DLD1 (cell line): ENCODE data around the gene ZC3H7A.
"Not testable (repeated sequence)": the region's sequence is repeated elsewhere in the genome, so short reads cannot be mapped to it uniquely, and the experiment has no call there.

Source experiments
- in situ Hi-C: cut with HindIII; loops from 2 replicates; pipeline ENCODE4 v1.10.0; 2017; ENCODE audit warnings: low sequenced_read_pairs

ZC3H7A gene, protein sequence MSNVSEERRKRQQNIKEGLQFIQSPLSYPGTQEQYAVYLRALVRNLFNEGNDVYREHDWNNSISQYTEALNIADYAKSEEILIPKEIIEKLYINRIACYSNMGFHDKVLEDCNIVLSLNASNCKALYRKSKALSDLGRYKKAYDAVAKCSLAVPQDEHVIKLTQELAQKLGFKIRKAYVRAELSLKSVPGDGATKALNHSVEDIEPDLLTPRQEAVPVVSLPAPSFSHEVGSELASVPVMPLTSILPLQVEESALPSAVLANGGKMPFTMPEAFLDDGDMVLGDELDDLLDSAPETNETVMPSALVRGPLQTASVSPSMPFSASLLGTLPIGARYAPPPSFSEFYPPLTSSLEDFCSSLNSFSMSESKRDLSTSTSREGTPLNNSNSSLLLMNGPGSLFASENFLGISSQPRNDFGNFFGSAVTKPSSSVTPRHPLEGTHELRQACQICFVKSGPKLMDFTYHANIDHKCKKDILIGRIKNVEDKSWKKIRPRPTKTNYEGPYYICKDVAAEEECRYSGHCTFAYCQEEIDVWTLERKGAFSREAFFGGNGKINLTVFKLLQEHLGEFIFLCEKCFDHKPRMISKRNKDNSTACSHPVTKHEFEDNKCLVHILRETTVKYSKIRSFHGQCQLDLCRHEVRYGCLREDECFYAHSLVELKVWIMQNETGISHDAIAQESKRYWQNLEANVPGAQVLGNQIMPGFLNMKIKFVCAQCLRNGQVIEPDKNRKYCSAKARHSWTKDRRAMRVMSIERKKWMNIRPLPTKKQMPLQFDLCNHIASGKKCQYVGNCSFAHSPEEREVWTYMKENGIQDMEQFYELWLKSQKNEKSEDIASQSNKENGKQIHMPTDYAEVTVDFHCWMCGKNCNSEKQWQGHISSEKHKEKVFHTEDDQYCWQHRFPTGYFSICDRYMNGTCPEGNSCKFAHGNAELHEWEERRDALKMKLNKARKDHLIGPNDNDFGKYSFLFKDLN

DNA sequence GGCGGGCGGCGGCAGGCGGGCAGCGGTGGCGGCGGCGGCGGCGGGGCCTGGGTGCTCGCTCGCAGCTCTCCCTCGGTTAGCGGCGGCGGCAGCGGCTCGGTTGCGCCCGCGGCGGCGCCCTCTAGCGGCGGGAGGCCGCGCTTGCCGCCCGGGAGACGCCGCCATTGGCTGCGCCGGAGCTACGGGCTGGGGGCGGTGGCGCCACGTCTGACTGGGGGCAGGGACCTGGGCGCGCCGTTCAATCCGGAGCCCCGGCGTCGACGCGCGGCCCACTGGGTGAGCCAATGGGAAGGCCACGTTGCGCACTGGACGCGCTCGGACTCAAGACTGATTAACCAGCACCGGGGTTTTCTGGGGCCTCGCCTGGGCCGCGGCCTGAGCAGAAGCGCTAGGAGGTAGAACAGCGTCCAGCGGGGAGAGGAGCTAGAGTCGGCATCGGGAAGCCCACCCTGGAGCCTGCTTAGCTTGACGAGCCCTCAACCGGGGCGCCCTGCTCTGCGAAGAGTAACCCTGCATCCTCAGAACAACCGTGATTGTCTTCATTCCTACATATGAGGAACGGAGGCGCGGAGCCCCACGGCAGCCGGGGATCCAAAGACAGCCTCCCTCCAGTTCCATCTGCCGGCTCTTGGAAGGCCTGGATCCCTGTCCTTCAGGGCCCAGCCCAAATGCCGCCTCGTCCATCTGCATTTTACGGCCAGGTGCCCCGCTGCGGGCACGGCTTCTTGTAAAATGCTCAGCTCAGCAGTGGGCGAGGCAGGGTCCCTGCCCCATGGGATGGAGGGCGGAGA is at the start of gene ZC3H7A:
ZC3H7A (minus strand) TSS at position 93 of the 791 bp plus-strand sequence. CDS start 14,904 bp downstream, outside the sequence.
- in situ Hi-C loops = no loop called here

DNA sequence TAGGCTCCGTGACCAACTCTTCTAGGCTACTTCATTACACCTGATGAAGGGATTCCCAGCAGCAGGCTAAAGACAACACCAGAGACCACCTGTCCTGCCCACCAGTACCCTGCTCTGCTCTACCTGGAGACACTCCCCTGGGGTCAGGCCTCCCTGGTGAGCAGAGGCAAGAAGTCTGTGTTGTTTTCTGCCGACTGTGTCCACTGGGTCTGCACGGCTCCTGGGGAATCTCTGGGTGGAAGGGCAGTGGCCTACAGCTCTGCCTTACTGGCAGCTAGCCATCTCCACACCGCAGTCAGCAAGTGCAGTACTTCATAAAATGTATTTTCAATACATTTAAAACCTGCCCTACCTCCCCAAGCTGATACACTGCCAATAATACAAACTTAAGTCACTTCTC is 47.4 kb upstream of the ZC3H7A start:
- in situ Hi-C loops = no loop called here

DNA sequence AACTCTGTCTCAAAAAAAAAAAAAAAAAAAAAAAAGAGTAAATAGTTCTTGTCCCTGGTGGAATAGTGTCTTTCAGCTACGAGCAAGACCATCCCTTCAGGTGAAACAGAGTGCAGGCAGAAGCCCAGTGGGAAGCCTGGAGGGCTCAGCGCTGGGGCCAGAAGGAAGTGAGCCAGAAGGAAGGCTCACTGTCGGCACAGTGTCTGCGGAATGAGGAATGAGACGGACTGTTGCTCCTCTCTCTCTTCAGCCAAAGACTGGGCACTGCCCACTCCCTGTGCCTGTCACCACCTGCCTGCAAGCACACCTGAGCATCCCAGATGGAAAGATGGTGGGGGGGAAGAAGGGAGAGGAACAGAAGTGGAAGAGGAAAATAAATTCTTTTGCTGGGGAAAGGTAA is 46.8 kb upstream of the ZC3H7A start:
- in situ Hi-C loops = no loop called here

DNA sequence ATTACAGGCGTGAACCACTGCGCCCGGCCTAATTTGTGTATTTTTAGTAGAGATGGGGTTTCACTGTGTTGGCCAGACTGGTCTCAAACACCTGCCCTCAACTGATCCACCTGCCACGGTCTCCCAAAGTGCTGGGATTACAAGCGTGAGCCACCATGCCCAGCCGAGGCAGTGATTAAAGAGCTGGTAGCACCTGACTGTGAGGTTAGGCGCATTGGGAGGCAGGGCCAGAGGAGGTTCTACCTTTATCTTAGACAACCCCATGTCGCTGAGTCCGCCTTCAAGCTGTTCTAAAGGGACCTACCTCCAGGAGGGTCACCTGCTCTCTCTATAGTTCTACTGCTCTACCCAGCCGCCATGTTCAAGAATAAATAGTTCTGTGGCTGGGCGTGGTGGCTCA is 46.1 kb upstream of the ZC3H7A start:
- in situ Hi-C loops = no loop called here

DNA sequence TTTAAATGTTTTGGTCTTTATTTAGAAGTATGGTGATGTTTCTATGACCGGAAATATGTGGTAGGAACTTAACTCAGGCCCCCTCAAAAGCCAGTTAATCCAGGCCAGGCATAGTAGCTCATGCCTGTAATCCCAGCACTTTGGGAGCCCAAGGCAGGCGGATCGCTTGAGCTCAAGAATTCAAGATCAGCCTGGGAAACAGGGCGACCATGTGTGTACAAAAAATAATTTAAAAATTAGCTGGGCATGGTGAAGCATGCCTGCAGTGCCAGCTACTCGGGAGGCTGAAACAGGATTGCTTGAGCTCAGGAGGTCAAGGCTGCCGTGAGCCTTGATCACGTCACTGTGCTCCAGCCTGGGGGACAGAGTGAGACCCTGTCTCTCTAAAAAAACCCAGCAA is 44.0 kb upstream of the ZC3H7A start:
- in situ Hi-C loops = no loop called here

DNA sequence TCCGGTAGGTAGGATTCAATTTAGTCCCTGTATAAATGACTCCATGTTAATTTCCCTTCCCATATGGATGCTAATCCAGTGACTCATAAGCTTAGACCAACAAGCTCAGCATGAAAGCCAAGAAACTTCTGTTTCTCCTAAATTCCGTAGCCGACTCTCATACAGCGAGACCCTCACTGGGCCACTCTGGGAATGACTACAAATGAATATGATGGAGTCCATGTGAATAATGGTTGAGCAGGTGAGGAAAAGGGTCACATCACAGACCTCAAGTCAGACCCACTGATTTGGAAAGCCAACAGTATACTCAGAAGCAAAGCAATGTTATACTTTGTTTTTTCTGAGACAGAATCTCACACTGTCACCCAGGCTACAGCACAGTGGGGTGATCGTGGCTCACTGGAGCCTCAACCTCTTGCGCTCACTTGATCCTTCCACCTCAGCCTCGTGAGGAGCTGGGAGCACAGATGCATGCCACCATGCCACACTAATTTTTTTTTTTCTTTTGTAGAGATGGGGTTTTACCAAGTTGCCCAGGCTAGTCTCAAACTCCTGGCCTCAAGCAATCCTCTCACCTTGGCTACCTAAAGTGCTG is 39.7 kb upstream of the ZC3H7A start:
- in situ Hi-C loops = no loop called here

DNA sequence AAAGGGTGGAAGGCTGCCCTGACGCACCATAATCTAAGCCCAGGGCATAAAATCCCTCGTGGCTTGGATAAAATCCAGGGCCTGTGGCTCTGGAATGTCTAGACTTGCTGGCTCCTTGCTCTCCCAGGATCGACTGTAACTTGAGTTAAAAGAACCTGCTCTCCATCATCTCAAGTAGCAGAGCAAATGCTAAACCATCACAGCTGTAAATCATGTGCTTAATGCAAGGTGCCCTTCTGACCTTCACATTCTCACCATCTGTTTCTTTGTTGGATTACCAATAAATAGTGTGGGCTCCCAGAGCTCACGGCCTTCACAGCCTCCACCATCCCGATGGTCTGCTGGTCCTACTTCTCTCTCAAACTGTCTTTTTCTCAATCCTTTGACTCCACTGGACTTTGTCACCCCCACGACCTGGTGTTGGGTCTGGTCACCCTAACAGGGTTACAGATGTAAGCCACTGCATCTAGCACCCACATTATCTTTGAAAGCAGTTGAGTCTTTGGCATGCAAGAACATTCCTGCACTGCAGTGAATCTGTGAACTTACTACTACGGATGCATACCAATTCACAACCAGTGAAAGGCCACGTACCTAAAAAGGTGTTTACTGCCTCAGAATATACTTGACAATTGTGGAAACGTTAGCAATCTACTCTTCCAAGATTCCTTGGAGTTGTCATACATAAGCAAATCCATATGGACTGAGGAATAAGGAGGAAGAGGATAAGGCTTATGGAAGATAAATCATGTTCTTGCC is 39.0 kb upstream of the ZC3H7A start:
- in situ Hi-C loops = no loop called here

DNA sequence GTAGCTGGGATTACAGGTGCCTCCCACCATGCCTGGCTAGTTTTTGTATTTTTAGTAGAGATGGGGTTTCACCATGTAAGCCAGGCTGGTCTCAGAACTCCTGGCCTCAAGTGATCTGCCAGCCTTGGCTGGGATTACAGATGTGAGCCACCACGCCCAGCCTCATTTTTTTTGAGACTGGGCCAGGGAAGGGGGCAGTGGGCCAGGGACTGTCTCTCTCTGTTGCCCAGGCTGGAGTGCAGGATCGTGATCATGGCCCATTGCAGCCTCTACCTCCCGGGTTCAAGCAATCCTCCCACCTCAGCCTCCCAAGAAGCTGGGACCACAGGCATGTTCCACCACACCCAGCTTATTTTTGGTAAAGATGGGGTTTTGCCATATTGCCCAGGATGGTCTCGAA is 38.3 kb upstream of the ZC3H7A start:
- in situ Hi-C loops = no loop called here

DNA sequence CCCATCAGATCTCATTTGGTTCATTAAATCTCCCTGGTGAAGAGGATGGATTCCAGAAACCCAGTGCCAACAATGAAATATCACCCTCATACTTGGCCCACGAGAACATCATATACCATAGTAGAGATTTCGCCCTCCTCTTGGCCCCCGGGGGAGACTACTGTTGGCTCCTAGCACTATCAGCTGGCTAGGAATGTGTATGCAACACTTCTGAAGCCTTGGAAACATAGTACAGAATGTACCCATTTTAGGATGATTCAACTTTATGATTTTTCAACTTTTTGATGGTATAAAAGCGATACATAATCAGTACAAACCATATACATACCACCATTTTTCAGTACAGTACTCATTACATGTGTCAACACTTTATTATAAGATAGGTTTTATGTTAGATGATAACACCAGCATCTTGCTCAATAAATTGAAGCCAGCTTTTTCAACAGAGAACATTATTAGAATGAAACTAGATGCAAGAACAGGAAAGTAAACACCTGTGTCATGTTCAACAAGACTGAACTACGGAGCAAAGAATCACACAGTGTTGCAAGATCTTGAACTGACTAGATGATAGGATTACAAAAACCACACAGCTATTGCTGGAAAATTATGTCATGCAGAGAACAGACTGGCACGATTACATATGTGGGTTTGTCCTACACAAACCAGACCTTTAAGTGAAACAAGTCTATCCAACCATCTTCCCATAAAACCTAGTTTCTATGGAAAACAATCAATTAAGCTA is 37.1 kb upstream of the ZC3H7A start:
- in situ Hi-C loops = no loop called here

DNA sequence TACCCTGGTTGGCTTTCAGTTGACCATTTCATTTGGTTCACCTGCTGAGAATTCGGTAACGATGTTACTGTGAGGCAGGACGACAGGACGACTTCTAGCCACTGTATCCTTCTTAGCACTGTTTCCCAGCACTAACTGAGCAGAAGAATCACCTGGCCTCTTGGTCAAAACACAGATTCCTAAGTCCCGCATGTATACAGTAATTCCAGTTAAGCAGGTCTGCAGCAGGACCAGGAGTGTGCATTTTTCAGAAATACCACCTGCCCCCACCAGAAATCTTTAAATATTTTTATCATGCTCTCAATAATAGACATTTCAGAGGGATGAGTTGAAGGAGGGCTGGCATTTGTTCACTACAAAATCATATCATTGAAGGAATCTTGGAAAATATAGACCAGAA is 31.6 kb upstream of the ZC3H7A start:
- in situ Hi-C loops = no loop called here

DNA sequence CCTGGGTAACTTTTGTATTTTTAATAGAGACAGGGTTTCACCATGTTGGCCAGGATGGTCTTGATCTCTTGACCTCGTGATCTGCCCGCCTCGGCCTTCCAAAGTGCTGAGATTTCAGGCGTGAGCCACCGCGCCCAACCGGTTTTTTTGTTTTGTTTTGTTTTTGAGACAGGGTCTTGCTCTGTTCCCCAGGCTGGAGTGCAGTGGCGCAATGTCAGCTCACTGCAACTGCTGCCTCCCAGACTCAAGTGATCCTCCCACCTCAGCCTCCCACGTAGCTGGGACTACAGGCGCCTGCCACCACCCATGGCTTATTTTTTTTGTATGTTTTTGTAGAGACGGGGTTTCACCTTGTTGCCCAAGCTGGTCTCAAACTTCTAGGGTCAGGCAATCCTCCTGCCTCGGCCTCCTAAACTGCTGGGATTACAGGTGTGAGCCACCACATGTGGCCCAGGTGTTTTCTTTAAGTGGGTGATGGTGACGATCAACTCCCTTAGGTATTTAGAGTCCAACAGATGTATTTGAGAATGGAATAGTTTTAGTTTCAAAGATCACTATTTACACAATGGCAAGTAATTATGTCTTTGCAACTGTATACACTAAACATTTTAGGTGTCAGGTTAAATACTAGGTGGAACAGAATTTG is 28.6 kb upstream of the ZC3H7A start:
- in situ Hi-C loops = not testable (repeated sequence)

DNA sequence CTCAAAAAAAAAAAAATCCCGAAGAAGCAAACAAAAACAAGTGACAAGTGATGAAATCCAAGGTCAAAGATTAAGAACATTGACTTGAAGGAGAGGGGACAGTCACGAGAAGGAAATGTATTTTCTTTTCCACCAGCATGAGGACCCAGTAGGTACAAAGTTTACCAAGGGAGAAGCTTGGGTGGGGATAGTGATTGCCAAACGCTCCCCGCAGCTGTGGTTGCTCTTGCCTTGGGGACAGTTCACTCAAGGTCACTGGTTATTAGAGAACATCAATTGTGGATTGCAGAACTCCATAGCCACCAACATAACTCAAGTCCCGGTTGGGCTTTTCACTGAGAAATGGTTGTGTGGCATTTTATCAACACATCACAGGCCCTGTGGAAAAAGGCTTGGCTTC is 27.3 kb upstream of the ZC3H7A start:
- in situ Hi-C loops = no loop called here

DNA sequence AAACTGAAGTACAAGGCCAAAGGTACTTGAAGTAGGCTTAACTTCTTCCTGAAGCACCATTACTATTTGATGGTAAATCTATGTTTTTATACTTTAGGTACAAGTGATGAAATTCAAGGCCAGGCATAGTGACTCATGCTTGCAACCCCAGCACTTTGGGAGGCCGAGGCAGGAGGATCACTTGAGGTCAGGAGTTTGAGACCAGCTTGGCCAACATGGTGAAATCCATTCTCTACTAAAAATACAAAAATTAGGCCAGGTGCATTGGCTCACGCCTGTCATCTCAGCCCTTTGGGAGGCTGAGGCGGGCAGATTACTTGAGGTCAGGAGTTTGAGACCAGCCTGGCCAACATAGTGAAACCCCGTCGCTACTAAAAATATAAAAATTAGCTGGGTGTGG is 26.6 kb upstream of the ZC3H7A start:
- in situ Hi-C loops = not testable (repeated sequence)

DNA sequence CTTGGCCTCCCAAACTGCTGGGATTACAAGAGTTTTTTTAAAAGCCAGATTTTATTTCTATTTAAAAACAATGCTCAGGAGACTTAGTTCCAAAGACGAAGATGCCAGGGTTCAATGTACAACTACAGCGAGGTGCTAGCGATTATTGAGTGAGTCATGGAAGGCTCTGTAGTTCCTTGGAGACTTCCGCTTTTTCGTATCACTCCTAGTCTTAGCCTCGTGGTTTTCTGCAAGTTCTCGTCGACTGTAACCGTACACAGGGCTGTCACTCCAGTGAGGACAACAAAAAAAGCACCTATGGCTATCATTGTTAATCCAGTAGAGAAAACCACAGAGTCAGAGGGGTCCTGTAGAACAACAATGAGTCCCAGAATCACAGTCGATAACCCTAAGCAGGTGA is 22.7 kb upstream of the ZC3H7A start:
- in situ Hi-C loops = no loop called here

DNA sequence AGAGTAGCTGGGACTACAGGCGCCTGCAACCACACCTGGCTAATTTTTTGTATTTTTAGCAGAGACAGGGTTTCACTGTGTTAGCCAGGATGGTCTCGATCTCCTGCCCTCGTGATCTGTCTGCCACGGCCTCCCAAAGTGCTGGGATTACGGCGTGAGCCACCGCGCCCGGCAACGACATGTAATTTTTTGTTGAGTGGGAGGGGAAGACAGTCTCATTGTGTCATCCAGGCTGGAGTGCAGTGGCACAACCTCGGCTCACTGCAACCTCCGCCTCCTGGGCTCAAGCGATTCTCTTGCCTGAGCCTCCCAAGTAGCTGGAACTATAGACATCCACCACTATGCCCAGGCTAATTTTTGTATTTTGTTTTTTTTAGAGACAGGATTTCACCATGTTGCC is 21.9 kb upstream of the ZC3H7A start:
- in situ Hi-C loops = not testable (repeated sequence)

DNA sequence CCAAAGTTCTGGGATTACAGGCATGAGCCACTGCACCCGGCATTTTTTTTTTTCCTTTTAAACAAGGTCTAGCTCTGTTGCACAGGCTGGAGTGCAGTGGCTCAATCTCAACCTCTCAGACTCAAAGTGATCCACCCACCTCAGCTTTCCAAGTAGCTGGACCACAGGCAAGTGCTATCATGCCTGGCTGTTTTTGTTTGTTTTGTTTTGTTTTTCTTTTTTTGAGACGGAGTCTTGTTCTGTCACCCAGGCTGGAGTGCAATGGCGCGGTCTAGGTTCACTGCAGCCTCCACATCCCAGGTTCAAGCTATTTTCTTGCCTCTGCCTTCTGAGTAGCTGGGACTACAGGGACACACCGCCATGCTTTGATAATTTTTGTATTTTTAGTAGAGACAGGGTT is 19.1 kb upstream of the ZC3H7A start:
- in situ Hi-C loops = no loop called here

DNA sequence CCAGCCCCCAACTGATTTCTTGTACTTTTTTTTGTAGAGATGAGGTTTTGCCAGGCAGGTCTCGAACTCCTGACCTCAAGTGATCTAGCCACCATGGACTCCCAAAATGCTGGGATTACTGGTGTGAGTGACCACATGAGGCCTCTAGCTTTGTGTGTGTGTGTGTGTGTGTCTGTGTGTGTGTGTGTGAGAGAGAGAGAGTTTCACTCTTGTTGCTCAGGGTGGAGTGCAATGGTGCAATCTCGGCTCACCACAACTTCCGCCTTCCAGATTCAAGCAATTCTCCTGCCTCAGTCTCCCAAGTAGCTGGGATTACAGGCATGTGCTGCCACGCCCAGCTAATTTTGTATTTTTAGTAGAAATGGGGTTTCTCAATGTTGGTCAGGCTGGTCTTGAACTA is 17.7 kb upstream of the ZC3H7A start:
- in situ Hi-C loops = not testable (repeated sequence)

DNA sequence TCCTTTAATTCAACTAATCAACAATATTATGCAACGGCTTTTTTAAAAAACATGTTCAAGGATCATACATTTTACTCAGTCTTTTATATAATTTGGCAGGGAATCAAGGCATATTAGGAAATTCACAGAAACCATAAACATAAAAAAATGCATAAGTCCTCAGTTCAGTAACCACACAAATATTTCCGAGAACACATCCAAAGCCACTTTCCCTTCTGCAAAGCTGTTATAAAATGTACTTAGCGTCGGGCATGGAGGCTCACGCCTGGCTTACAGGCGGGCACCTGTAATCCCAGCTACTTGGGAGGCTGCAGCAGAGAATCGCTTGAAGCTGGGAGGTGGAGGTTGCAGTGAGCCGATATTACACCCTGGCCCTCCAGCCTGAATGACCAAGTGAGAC is 9.7 kb upstream of the ZC3H7A start:
- in situ Hi-C loops = no loop called here

DNA sequence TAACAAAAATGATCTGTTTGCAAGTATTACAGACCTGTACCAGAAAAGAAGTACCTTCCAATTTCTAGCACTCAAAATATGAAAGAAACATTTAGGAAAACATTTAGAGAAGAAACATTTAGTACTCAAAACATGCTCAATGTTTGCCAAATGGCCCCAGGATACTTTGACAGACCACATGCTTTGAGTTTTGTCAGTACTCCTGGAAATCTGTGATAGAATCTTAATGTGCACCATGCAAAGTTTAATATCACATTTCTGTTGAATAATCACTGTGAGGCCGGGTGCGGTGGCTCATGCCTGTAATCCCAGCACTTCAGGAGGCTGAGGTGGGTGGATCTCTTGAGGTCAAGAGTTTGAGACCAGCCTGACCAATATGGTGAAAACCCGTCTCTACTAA is 8.5 kb upstream of the ZC3H7A start:
- in situ Hi-C loops = no loop called here
